ENCODE results near the gene AUTS2.

The AUTS2 gene

GRCh38 chr7:69994886-69995542 lies 396.7 kb downstream of the AUTS2 start:
- no peak for DNase-seq (ENCODE audit: low read depth)

- no peak for DNase-seq (ENCODE audit: low read depth)
Observed at GRCh38 chr7:69996121-69996520, 397.8 kb downstream of the AUTS2 start.

GRCh38 chr7:70000737-70001348 lies 402.6 kb downstream of the AUTS2 start:
- DNase-seq (ENCODE audit: low read depth), result no peak

GRCh38 chr7:70005480-70005879 lies 407.2 kb downstream of the AUTS2 start:
- no peak for DNase-seq (ENCODE audit: low read depth)

- DNase-seq (ENCODE audit: low read depth), result no peak
Observed at GRCh38 chr7:70005891-70006260, 407.6 kb downstream of the AUTS2 start.

- no peak for DNase-seq (ENCODE audit: low read depth)
Observed at GRCh38 chr7:70006261-70006920, 408.1 kb downstream of the AUTS2 start.

- DNase-seq (ENCODE audit: low read depth), result no peak
Observed at GRCh38 chr7:70008466-70008865, 410.2 kb downstream of the AUTS2 start.

- no peak for DNase-seq (ENCODE audit: low read depth)
Observed at GRCh38 chr7:70014472-70015177, 416.4 kb downstream of the AUTS2 start.

GRCh38 chr7:70015353-70015752 lies 417.1 kb downstream of the AUTS2 start:
- no peak for DNase-seq (ENCODE audit: low read depth)

GRCh38 chr7:70016044-70016770 lies 417.9 kb downstream of the AUTS2 start:
- no peak for DNase-seq (ENCODE audit: low read depth)

- DNase-seq (ENCODE audit: low read depth), result no peak
Observed at GRCh38 chr7:70017357-70017756, 419.1 kb downstream of the AUTS2 start.

GRCh38 chr7:70018700-70019099 lies 420.4 kb downstream of the AUTS2 start:
- no peak for DNase-seq (ENCODE audit: low read depth)

- DNase-seq (ENCODE audit: low read depth), result no peak
Observed at GRCh38 chr7:70027867-70028266, 429.6 kb downstream of the AUTS2 start.

GRCh38 chr7:70028620-70029019 lies 430.3 kb downstream of the AUTS2 start:
- DNase-seq (ENCODE audit: low read depth), result no peak

GRCh38 chr7:70029993-70030392 lies 431.7 kb downstream of the AUTS2 start:
- no peak for DNase-seq (ENCODE audit: low read depth)

GRCh38 chr7:70030745-70031144 lies 432.5 kb downstream of the AUTS2 start:
- no peak for DNase-seq (ENCODE audit: low read depth)

GRCh38 chr7:70031245-70031644 lies 433.0 kb downstream of the AUTS2 start:
- DNase-seq (ENCODE audit: low read depth), result no peak

GRCh38 chr7:70032649-70033048 lies 434.4 kb downstream of the AUTS2 start:
- no peak for DNase-seq (ENCODE audit: low read depth)

GRCh38 chr7:70033226-70033625 lies 435.0 kb downstream of the AUTS2 start:
- DNase-seq (ENCODE audit: low read depth), result no peak

GRCh38 chr7:70034999-70035398 lies 436.7 kb downstream of the AUTS2 start:
- DNase-seq (ENCODE audit: low read depth), result no peak

GRCh38 chr7:70035519-70035918 lies 437.2 kb downstream of the AUTS2 start:
- DNase-seq (ENCODE audit: low read depth), result no peak

- no peak for DNase-seq (ENCODE audit: low read depth)
Observed at GRCh38 chr7:70035955-70036354, 437.7 kb downstream of the AUTS2 start.
